Measurements from ENCODE around the gene LRP11. TPM values are rescaled to one million over a fixed set of nuclear protein-coding genes. Genes with fewer than 3 reads are reported as not detected.

The LRP11 gene
- polyA plus RNA-seq, 3 donors: 0.20 to 0.41 (median 0.32) TPM

- TF ChIP-seq CTCF (IDR thresholded peaks at IDR 0.05): no peak
- H3K27ac ChIP-seq (ENCODE audit: low read depth in 1 of 2, low read length in 2 of 2): no peak overlapping the region
- H3K4me2 ChIP-seq (replicated peaks; ENCODE audit: extremely low read depth, low read length, poor library complexity, severe bottlenecking): no peak overlapping the region
- no peak overlapping the region for H3K4me3 Mint-ChIP-seq
- H3K9ac ChIP-seq (ENCODE audit: insufficient read depth, low read length, poor library complexity, severe bottlenecking): no peak overlapping the region
- no peak overlapping the region for H2AFZ ChIP-seq (ENCODE audit: insufficient read depth, low read depth, low read length, poor library complexity, severe bottlenecking)
- no peaks in the 10 kb centered on the region for H3K27me3 Mint-ChIP-seq (ENCODE audit: low read depth in 3 of 3)
- H4K20me1 ChIP-seq (ENCODE audit: insufficient read depth, low read length): peaks cover 74% of the 10 kb centered on the region
- peak overlapping the region in 1 of 7 donors; percentile 73 for H3K27ac Mint-ChIP-seq
- H3K4me1 ChIP-seq (ENCODE audit: control insufficient read depth in 1 of 2, insufficient read depth in 2 of 2, low read length in 2 of 2): no peaks in the 10 kb centered on the region
- H3K4me1 Mint-ChIP-seq: peaks cover 3% of the 10 kb centered on the region
- H3K27me3 ChIP-seq (ENCODE audit: control insufficient read depth in 2 of 2, insufficient read depth in 2 of 2, low read length in 2 of 2): no peaks in the 10 kb centered on the region
- H3K4me3 ChIP-seq (replicated peaks in 1 of 3; ENCODE audit: low read depth in 2 of 3, low read length in 3 of 3): no peak overlapping the region
- H3K79me2 ChIP-seq (ENCODE audit: insufficient read depth, low read length): peaks cover 75% of the 10 kb centered on the region
- no peak for DNase-seq
- H3K9me3 Mint-ChIP-seq: peaks cover 0 to 2% (median 0%) of the 10 kb centered on the region in 7 donors
- intact Hi-C loops (cut with micrococcal nuclease): no loop called here
- peaks cover 44 to 60% of the 10 kb centered on the region in 2 donors for H3K36me3 Mint-ChIP-seq
- H3K9me3 ChIP-seq (replicated peaks in 1 of 2; ENCODE audit: control insufficient read depth in 1 of 2, insufficient read depth in 1 of 2, low read length in 2 of 2): no peaks in the 10 kb centered on the region
- peaks cover 58 to 75% of the 10 kb centered on the region in 2 donors for H3K36me3 ChIP-seq (replicated peaks in 1 of 2; ENCODE audit: control insufficient read depth in 1 of 2, insufficient read depth in 2 of 2, low read length in 2 of 2)
These were observed 82.4 kb downstream of the LRP11 start for GRCh38 chr6:149781715-149782114.

- Mint-ChIP-seq H3K4me3 (no peak overlapping the region), H3K27me3 (ENCODE audit: low read depth in 3 of 3) (no peaks in the 10 kb centered on the region), H3K9me3 (peaks cover 0 to 2% (median 0%) of the 10 kb centered on the region in 7 donors), H3K4me1 (peaks cover 3% of the 10 kb centered on the region), H3K36me3 (peaks cover 52 to 78% of the 10 kb centered on the region in 2 donors), H3K27ac (peak overlapping the region in 1 of 7 donors; percentile 69)
- Histone ChIP-seq H3K36me3 (replicated peaks in 1 of 2; ENCODE audit: control insufficient read depth in 1 of 2, insufficient read depth in 2 of 2, low read length in 2 of 2) (peaks cover 74 to 94% of the 10 kb centered on the region in 2 donors), H3K4me2 (replicated peaks; ENCODE audit: extremely low read depth, low read length, poor library complexity, severe bottlenecking) (no peak overlapping the region), H3K79me2 (ENCODE audit: insufficient read depth, low read length) (peaks cover 91% of the 10 kb centered on the region), H3K9me3 (replicated peaks in 1 of 2; ENCODE audit: control insufficient read depth in 1 of 2, insufficient read depth in 1 of 2, low read length in 2 of 2) (no peaks in the 10 kb centered on the region), H2AFZ (ENCODE audit: insufficient read depth, low read depth, low read length, poor library complexity, severe bottlenecking) (no peak overlapping the region), H3K4me3 (replicated peaks in 1 of 3; ENCODE audit: low read depth in 2 of 3, low read length in 3 of 3) (no peak overlapping the region), H3K27ac (ENCODE audit: low read depth in 1 of 2, low read length in 2 of 2) (peak overlapping the region in 1 of 2 donors; percentile 36), H3K27me3 (ENCODE audit: control insufficient read depth in 2 of 2, insufficient read depth in 2 of 2, low read length in 2 of 2) (no peaks in the 10 kb centered on the region), H3K9ac (ENCODE audit: insufficient read depth, low read length, poor library complexity, severe bottlenecking) (no peak overlapping the region), H3K4me1 (ENCODE audit: control insufficient read depth in 1 of 2, insufficient read depth in 2 of 2, low read length in 2 of 2) (no peaks in the 10 kb centered on the region), H4K20me1 (ENCODE audit: insufficient read depth, low read length) (peaks cover 87% of the 10 kb centered on the region)
- no CpG with 5 or more reads among the region's 2 CpGs for WGBS (ENCODE audit: insufficient coverage)
- TF ChIP-seq CTCF (IDR thresholded peaks at IDR 0.05): no peak
- intact Hi-C loops (cut with micrococcal nuclease): loop anchor here in 1 of 2 donors (10.0 kb wide), 1 partner anchor 55 kb away; no protein-coding TSS in a partner anchor
- DNase-seq: no peak
These were observed 84.6 kb downstream of the LRP11 start for GRCh38 chr6:149779644-149779963.
